BJ (cell line): Measurements from ENCODE around the gene ASS1. TPM values are rescaled to one million over a fixed set of nuclear protein-coding genes. Genes with fewer than 3 reads are reported as not detected.

Experiments used
- CTCF ChIA-PET: fragments of 350-600 bp; formaldehyde crosslinking; extraction: SDS; loops from one replicate; lab custom pipeline; 2021; ENCODE audit warnings: antibody characterized with exemption, inconsistent platforms; lab: Yijun Ruan, JAX
- POLR2A ChIA-PET: fragments of 300-600 bp; sonication (Branson Sonifier 250); formaldehyde crosslinking; extraction: SDS; loops from one replicate; lab custom pipeline; 2021; ENCODE audit warnings: antibody characterized with exemption; lab: Charles Lee
- DNase-seq: peaks from one replicate; pipeline ENCODE4 v3.0.0-alpha.2; 2011; ENCODE audit warnings: low read depth
- H3K27me3 ChIP-seq: 2 replicates; pipeline ENCODE4 v1.6.0; 2011; ENCODE audit warnings: low read length; ENCODE audit not compliant: control insufficient read depth, insufficient read depth
- H3K36me3 ChIP-seq: 2 replicates; pipeline ENCODE4 v1.5.1; 2011; ENCODE audit warnings: low read length; ENCODE audit not compliant: control insufficient read depth, insufficient read depth
- H3K4me3 ChIP-seq: 2 replicates; pipeline ENCODE4 v1.5.1; 2011; ENCODE audit warnings: low read depth, mild to moderate bottlenecking, control low read depth, low read length
- polyA plus RNA-seq: library from polyadenylated mRNA; depleted of rRNA; stranded (reverse); fragments of >200 nt; gene quantifications from 2 replicates; pipeline ENCODE4 v1.2.3, GENCODE V29; 2011
- TF ChIP-seq, protein P1 (sequence below): IDR thresholded peaks from 2 replicates; pipeline ENCODE4 v1.5.1; 2011; ENCODE audit warnings: low read depth, mild to moderate bottlenecking, control low read depth, inconsistent platforms, low read length, moderate library complexity; ENCODE audit not compliant: insufficient read depth

The ASS1 gene
- polyA plus RNA-seq, 1 experiment: 1,223 TPM

DNA sequence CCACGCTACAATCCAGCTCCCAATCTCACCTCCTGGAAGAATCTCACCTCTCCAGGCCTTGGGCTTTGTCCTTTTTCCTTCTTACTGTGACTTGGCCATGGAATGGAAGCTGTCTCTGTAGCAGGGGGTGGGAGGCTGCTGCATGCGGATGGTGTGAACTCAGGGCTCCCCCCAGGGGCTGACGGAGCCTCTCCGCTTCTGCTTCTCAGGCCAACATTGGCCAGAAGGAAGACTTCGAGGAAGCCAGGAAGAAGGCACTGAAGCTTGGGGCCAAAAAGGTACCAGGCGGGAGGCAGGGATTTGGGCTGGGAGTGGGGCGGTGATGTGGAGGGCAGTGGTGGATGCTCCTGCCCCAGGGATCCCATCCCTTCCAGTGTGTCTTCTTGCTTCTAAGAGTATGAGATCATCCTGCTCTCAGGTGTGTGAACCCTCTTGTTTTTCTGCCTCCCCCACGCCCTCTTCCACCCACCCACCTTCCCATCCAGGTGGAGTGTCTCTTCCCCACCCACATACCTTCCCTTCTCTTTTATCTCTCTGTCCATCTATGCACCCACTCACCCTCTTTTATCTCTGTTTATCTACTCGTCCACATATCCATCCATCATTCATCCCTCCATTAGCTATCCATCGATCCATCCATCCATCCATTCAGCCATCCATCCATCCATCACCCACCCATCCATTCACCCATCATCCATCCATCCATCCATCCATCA, 9.5 kb downstream of the ASS1 start:
- CTCF ChIA-PET: interaction anchor here (0.6 to 1.5 kb wide), 3 partner anchors 12 to 228 kb away, joined by 3 to 4 read pairs (median 3); no protein-coding TSS in a partner anchor
- TF ChIP-seq, protein P1, sequence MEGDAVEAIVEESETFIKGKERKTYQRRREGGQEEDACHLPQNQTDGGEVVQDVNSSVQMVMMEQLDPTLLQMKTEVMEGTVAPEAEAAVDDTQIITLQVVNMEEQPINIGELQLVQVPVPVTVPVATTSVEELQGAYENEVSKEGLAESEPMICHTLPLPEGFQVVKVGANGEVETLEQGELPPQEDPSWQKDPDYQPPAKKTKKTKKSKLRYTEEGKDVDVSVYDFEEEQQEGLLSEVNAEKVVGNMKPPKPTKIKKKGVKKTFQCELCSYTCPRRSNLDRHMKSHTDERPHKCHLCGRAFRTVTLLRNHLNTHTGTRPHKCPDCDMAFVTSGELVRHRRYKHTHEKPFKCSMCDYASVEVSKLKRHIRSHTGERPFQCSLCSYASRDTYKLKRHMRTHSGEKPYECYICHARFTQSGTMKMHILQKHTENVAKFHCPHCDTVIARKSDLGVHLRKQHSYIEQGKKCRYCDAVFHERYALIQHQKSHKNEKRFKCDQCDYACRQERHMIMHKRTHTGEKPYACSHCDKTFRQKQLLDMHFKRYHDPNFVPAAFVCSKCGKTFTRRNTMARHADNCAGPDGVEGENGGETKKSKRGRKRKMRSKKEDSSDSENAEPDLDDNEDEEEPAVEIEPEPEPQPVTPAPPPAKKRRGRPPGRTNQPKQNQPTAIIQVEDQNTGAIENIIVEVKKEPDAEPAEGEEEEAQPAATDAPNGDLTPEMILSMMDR: no peak
- POLR2A ChIA-PET: no interaction called here
- no peaks in the 10 kb centered on the region for H3K27me3 ChIP-seq
- no peak overlapping the region for H3K4me3 ChIP-seq
- H3K36me3 ChIP-seq: peaks cover 41% of the 10 kb centered on the region
- no peak for DNase-seq

DNA sequence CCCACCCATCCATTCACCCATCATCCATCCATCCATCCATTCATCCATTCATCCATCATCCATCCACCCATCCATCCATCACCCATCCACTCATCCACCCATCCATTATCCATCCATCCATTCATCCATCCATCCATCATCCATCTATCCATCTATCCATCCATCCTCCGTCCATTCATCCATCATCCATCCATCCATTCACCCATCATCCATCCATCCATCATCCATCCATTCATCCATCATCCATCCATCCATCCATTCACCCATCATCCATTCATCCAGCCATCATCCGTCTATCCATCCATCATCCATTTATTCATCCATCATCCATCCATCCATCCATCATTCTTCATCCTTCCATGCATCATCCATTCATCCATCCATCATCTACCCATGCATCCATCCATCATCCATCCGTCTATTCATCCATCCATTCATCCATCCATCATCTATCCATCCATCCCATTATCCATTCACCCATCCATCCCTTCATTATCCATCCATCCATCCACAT, 10.1 kb downstream of the ASS1 start:
- DNase-seq: no peak
- Histone ChIP-seq H3K4me3 (no peak overlapping the region), H3K36me3 (peaks cover 45% of the 10 kb centered on the region), H3K27me3 (no peaks in the 10 kb centered on the region)
- POLR2A ChIA-PET: no interaction called here
- TF ChIP-seq, protein P1: no peak
- CTCF ChIA-PET: interaction anchor here (1.0 kb wide), 1 partner anchor 11 kb away, joined by 4 read pairs; no protein-coding TSS in a partner anchor

DNA sequence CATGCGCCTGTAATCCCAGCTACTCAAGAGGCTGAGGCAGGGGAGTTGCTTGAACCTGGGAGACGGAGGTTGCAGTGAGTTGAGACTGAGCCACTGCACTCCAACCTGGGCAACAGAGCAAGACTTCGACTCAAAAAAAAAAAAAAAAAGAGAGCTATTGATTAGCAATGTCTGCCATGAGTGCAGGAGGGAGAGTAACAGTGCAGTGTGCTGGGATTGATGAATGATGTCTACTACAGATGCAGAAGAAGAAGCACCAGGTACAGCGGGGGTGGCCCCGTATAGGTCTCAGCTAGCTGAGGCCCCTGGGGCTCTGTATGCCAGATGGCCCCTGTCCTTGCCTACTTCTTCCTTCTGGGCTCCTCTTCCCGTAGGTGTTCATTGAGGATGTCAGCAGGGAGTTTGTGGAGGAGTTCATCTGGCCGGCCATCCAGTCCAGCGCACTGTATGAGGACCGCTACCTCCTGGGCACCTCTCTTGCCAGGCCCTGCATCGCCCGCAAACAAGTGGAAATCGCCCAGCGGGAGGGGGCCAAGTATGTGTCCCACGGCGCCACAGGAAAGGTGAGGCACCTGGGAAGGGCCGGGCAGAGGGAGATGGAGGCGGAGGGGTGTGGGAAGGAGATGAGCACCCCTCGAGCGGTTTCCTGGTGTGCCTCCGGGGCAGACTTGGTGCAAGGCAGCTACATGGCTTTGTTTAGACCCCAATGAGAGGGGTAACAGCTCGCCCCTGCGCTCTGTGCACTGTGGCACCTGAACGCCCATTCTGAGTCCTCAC, 13.5 kb downstream of the ASS1 start:
- no peak for DNase-seq
- ChIA-PET POLR2A (no interaction called here), CTCF (interaction anchor here (19.6 kb wide), 1 partner anchor 226 kb away, joined by 184 read pairs; no protein-coding TSS in a partner anchor)
- H3K27me3 ChIP-seq: no peaks in the 10 kb centered on the region
- TF ChIP-seq, protein P1: no peak
- H3K36me3 ChIP-seq: peaks cover 45% of the 10 kb centered on the region
- H3K4me3 ChIP-seq: no peak overlapping the region

DNA sequence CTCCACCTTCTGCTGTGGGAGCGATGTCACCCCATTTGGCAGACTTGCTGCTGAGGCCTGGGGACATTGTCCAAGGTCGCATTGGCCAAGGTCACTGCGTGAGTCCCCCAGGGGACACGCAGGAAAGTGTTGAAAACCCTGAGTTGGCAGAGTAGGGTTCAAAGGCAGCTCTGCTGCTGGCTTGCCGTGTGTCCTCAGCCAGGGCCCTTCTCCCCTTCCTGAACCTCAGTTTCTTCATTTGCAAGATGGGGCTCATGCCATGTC, 14.0 kb downstream of the ASS1 start:
- ChIA-PET POLR2A (no interaction called here), CTCF (interaction anchor here (19.6 kb wide), 1 partner anchor 226 kb away, joined by 184 read pairs; no protein-coding TSS in a partner anchor)
- peaks cover 49% of the 10 kb centered on the region for H3K36me3 ChIP-seq
- no peak overlapping the region for H3K4me3 ChIP-seq
- DNase-seq: no peak
- no peaks in the 10 kb centered on the region for H3K27me3 ChIP-seq
- TF ChIP-seq, protein P1: no peak

DNA sequence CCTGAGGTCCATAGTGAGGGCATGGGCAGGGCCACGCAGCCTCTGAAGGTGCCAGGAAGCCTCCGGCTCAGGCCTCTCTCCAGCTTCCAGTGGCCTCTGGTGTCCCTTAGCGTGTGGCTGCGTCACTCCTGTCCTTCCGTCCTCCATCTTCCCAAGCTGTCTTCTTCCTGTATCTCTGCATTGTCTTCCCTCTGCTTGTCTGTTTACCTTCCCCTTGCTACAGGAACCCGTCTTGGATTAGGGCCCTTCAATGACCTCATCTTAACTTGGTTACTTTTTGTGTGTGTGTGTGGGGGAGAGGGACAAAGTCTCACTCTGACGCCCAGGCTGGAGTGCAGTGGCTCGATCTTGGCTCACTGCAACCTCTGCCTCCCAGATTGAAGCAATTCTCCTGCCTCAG, 14.4 kb downstream of the ASS1 start:
- Histone ChIP-seq H3K36me3 (peaks cover 49% of the 10 kb centered on the region), H3K4me3 (no peak overlapping the region), H3K27me3 (no peaks in the 10 kb centered on the region)
- CTCF ChIA-PET: interaction anchor here (19.6 kb wide), 1 partner anchor 225 kb away, joined by 184 read pairs; no protein-coding TSS in a partner anchor
- DNase-seq: no peak
- POLR2A ChIA-PET: no interaction called here
- TF ChIP-seq, protein P1: no peak
